ENCODE results near the gene AIF1. TPM values are rescaled to one million over a fixed set of nuclear protein-coding genes. Genes with fewer than 3 reads are reported as not detected.

The AIF1 gene
- total RNA-seq, 4 donors from 2014 or later = 30.9 to 177 (median 76.2) TPM

Small RNA genes within 50 kb of the gene (small RNA-seq; reads per million reads assigned to genes)
- gene MIR6832 (not detected), gene RF00019 (0.49 reads per million), gene SNORA38 (12.6 reads per million, percentile 92 among the genes with 10 or more reads in this experiment), gene UQCRHP1 (not detected)

Other genes starting within 250 kb of the AIF1 start
- gene MICA, start 211.6 kb upstream of the AIF1 start, total RNA-seq = 10 to 100 TPM; 13.4 to 23.5 (median 15.9) TPM
- 1 to 10 TPM; 2.3 to 9.3 (median 3.8) TPM for gene MICB, start 117.1 kb upstream of the AIF1 start, total RNA-seq
- not detected for gene MCCD1, start 86.3 kb upstream of the AIF1 start, total RNA-seq
- 100 to 1,000 TPM; 168 to 258 (median 217) TPM for gene DDX39B, start 73.2 kb upstream of the AIF1 start, total RNA-seq
- gene ATP6V1G2, start 68.6 kb upstream of the AIF1 start, total RNA-seq = 1 to 10 TPM in 1 of 4 donors, under 1 TPM in 1, not detected in 2; 0.68 to 1.5 TPM
- gene NFKBIL1, start 67.6 kb upstream of the AIF1 start, total RNA-seq = 10 to 100 TPM in 3 of 4 donors, 1 to 10 TPM in 1; 5.2 to 54.4 (median 28.1) TPM
- not detected for gene LTA, start 42.9 kb upstream of the AIF1 start, total RNA-seq
- gene TNF, start 39.7 kb upstream of the AIF1 start, total RNA-seq = under 1 TPM in 2 of 4 donors, not detected in 2; 0.22 to 0.82 TPM
- under 1 TPM in 2 of 4 donors, not detected in 2; 0.66 to 0.85 TPM for gene LTB, start 32.8 kb upstream of the AIF1 start, total RNA-seq
- 10 to 100 TPM; 10.4 to 53.9 (median 12.5) TPM for gene LST1, start 29.0 kb upstream of the AIF1 start, total RNA-seq
- gene NCR3, start 22.2 kb upstream of the AIF1 start, total RNA-seq = under 1 TPM in 1 of 4 donors, not detected in 3; 0.68 TPM
- gene PRRC2A, start 5.5 kb downstream of the AIF1 start, total RNA-seq = 10 to 100 TPM; 36.0 to 79.5 (median 46.5) TPM
- 100 to 1,000 TPM; 152 to 230 (median 170) TPM for gene BAG6, start 37.4 kb downstream of the AIF1 start, total RNA-seq
- 1 to 10 TPM; 1.5 to 4.4 (median 3.1) TPM for gene APOM, start 40.7 kb downstream of the AIF1 start, total RNA-seq
- 10 to 100 TPM; 12.9 to 19.2 (median 15.7) TPM for gene C6orf47, start 45.5 kb downstream of the AIF1 start, total RNA-seq
- 10 to 100 TPM; 13.4 to 20.0 (median 16.7) TPM for gene GPANK1, start 49.8 kb downstream of the AIF1 start, total RNA-seq
- gene CSNK2B, start 50.8 kb downstream of the AIF1 start, total RNA-seq = 100 to 1,000 TPM; 146 to 170 (median 165) TPM
- 10 to 100 TPM in 1 of 4 donors, 1 to 10 TPM in 3; 4.4 to 19.2 (median 6.5) TPM for gene LY6G5B, start 54.7 kb downstream of the AIF1 start, total RNA-seq
- gene LY6G5C, start 65.8 kb downstream of the AIF1 start, total RNA-seq = 1 to 10 TPM in 2 of 4 donors, not detected in 2; 1.4 to 1.5 TPM
- gene ABHD16A, start 88.1 kb downstream of the AIF1 start, total RNA-seq = 10 to 100 TPM; 29.2 to 45.1 (median 35.6) TPM
- gene LY6G6F, start 91.6 kb downstream of the AIF1 start, total RNA-seq = not detected
- not detected for gene LY6G6D, start 100.1 kb downstream of the AIF1 start, total RNA-seq
- gene LY6G6C, start 106.5 kb downstream of the AIF1 start, total RNA-seq = not detected
- gene MPIG6B, start 108.1 kb downstream of the AIF1 start, total RNA-seq = under 1 TPM in 1 of 4 donors, not detected in 3; 0.33 TPM
- gene DDAH2, start 114.1 kb downstream of the AIF1 start, total RNA-seq = 100 to 1,000 TPM; 112 to 189 (median 160) TPM
- gene CLIC1, start 121.3 kb downstream of the AIF1 start, total RNA-seq = 100 to 1,000 TPM; 181 to 503 (median 311) TPM
- 10 to 100 TPM in 2 of 4 donors, 1 to 10 TPM in 2; 7.5 to 24.5 (median 9.0) TPM for gene MSH5, start 124.8 kb downstream of the AIF1 start, total RNA-seq
- 1 to 10 TPM in 2 of 4 donors, not detected in 2; 2.0 to 8.3 TPM for gene SAPCD1, start 147.4 kb downstream of the AIF1 start, total RNA-seq
- not detected for gene VWA7, start 162.1 kb downstream of the AIF1 start, total RNA-seq
- 10 to 100 TPM; 20.6 to 49.7 (median 31.2) TPM for gene VARS1, start 180.5 kb downstream of the AIF1 start, total RNA-seq
- gene LSM2, start 191.7 kb downstream of the AIF1 start, total RNA-seq = 10 to 100 TPM; 14.3 to 27.5 (median 24.0) TPM
- 1 to 10 TPM in 3 of 4 donors, under 1 TPM in 1; 0.65 to 2.9 (median 1.2) TPM for gene HSPA1L, start 200.0 kb downstream of the AIF1 start, total RNA-seq
- gene HSPA1A, start 200.3 kb downstream of the AIF1 start, total RNA-seq = 100 to 1,000 TPM; 100 to 210 (median 165) TPM
- 100 to 1,000 TPM in 2 of 4 donors, 10 to 100 TPM in 2; 61.8 to 153 (median 91.6) TPM for gene HSPA1B, start 212.5 kb downstream of the AIF1 start, total RNA-seq
- gene NEU1, start 247.6 kb downstream of the AIF1 start, total RNA-seq = 10 to 100 TPM; 24.9 to 46.6 (median 40.2) TPM

Data from subcutaneous adipose tissue (tissue), 4 donors.